Lower lobe of right lung (tissue), 2 donors: Measurements from ENCODE around the gene LDHB. TPM values are rescaled to one million over a fixed set of nuclear protein-coding genes. Genes with fewer than 3 reads are reported as not detected.

Source experiments
- ATAC-seq, 2 donors: fragments of 200-7000 bp; cut with Tn5 transposase; one replicate each; pipeline ENCODE4 v1.9.1; 2020 to 2022; ENCODE audit warnings: mild to moderate bottlenecking in 2 of 2, moderate library complexity in 2 of 2
- DNase-seq: peaks from one replicate; pipeline ENCODE4 v3.0.0-alpha.2; 2020
- H3K27ac ChIP-seq: fragments of 200-600 bp; one replicate; pipeline ENCODE4 v1.8.0; 2022
- H3K27me3 ChIP-seq: fragments of 200-600 bp; one replicate; pipeline ENCODE4 v1.8.0; 2022; ENCODE audit warnings: low read depth
- H3K36me3 ChIP-seq: fragments of 200-600 bp; one replicate; pipeline ENCODE4 v1.8.0; 2022; ENCODE audit warnings: mild to moderate bottlenecking
- H3K4me1 ChIP-seq: fragments of 200-600 bp; one replicate; pipeline ENCODE4 v1.8.0; 2022
- H3K4me3 ChIP-seq: fragments of 200-600 bp; one replicate; pipeline ENCODE4 v1.8.0; 2022; ENCODE audit warnings: mild to moderate bottlenecking
- H3K9me3 ChIP-seq: fragments of 200-600 bp; one replicate; pipeline ENCODE4 v1.8.0; 2022
- CTCF ChIP-seq: fragments of 200-600 bp; IDR thresholded peaks from one replicate; pipeline ENCODE4 v1.8.0; 2022; ENCODE audit warnings: antibody characterized with exemption, mild to moderate bottlenecking
- intact Hi-C: fragments of 100-400 bp; cut with DNase I; formaldehyde crosslinking; loops from one replicate; pipeline ENCODE4 v1.11.0; 2022
- total RNA-seq: library from RNA; stranded (reverse); fragmentation: NEBNext Ultra II Directional; extraction: Animal tissue kit (Norgen Biotek cat#: 25700); gene quantifications from one replicate; pipeline ENCODE4 v1.2.1, GENCODE V29; 2021
- donor health status: DM: no; HTN: yes; CAD: no; lungs with severe emphysema.

The LDHB gene
- total RNA-seq, 1 donor from 2014 or later = 382 TPM

GRCh38 chr12:21638054-21638891 lies 19.4 kb downstream of the LDHB start:
- no peak for ATAC-seq
- H3K27ac ChIP-seq = no peak overlapping the region
- peaks cover 83% of the 10 kb centered on the region for H3K36me3 ChIP-seq

GRCh38 chr12:21634245-21634644 lies 23.4 kb downstream of the LDHB start:
- Histone ChIP-seq H3K4me3 (no peak overlapping the region), H3K9me3 (no peaks in the 10 kb centered on the region), H3K27ac (no peak overlapping the region), H3K27me3 (no peaks in the 10 kb centered on the region), H3K4me1 (peaks cover 12% of the 10 kb centered on the region), H3K36me3 (peaks cover 55% of the 10 kb centered on the region)
- DNase-seq (no peak), ATAC-seq (no peak)
- no peak for TF ChIP-seq CTCF
- intact Hi-C loops = no loop called here

More at GRCh38 chr12:21638054-21638891, 19.4 kb downstream of the LDHB start:
- Histone ChIP-seq H3K9me3 (no peaks in the 10 kb centered on the region), H3K27me3 (no peaks in the 10 kb centered on the region), H3K4me1 (peaks cover 17% of the 10 kb centered on the region), H3K4me3 (no peak overlapping the region)
- TF ChIP-seq CTCF = no peak
- intact Hi-C loops = no loop called here
- DNase-seq = no peak

- intact Hi-C loops = no loop called here
- ATAC-seq (no peak), DNase-seq (no peak)
- no peaks in the 10 kb centered on the region for H3K4me1 ChIP-seq
- no peak overlapping the region for H3K4me3 ChIP-seq
- H3K36me3 ChIP-seq = peaks cover 32% of the 10 kb centered on the region
- no peaks in the 10 kb centered on the region for H3K27me3 ChIP-seq
- no peak for TF ChIP-seq CTCF
- H3K9me3 ChIP-seq = no peaks in the 10 kb centered on the region
- no peak overlapping the region for H3K27ac ChIP-seq
These were observed 26.3 kb downstream of the LDHB start for GRCh38 chr12:21631367-21631766.

GRCh38 chr12:21627924-21628323 lies 29.7 kb downstream of the LDHB start:
- ATAC-seq (no peak), DNase-seq (no peak)
- Histone ChIP-seq H3K27ac (no peak overlapping the region), H3K36me3 (peaks cover 2% of the 10 kb centered on the region), H3K4me3 (no peak overlapping the region), H3K9me3 (no peaks in the 10 kb centered on the region), H3K4me1 (no peaks in the 10 kb centered on the region), H3K27me3 (no peaks in the 10 kb centered on the region)
- TF ChIP-seq CTCF = no peak
- intact Hi-C loops = no loop called here

GRCh38 chr12:21618566-21618965 lies 39.1 kb downstream of the LDHB start:
- DNase-seq (no peak), ATAC-seq (no peak)
- intact Hi-C loops = no loop called here
- no peaks in the 10 kb centered on the region for H3K36me3 ChIP-seq
- no peaks in the 10 kb centered on the region for H3K9me3 ChIP-seq
- no peaks in the 10 kb centered on the region for H3K27me3 ChIP-seq
- H3K4me1 ChIP-seq = peaks cover 16% of the 10 kb centered on the region
- TF ChIP-seq CTCF = no peak
- no peak overlapping the region for H3K4me3 ChIP-seq
- H3K27ac ChIP-seq = no peak overlapping the region
